HEK293T (cell line): ENCODE data around the gene LKAAEAR1.

ENCODE experiments used
- BHLHE40 ChIP-seq: fragments of 450-650 bp; IDR thresholded peaks from 2 replicates; pipeline ENCODE4 v1.6.1; 2016; ENCODE audit warnings: mild to moderate bottlenecking, moderate library complexity, borderline replicate concordance
- FOXM1 ChIP-seq: fragments of 450-650 bp; IDR thresholded peaks from 2 replicates; pipeline ENCODE4 v1.6.1; 2017; ENCODE audit warnings: mild to moderate bottlenecking, borderline replicate concordance
- HDGF ChIP-seq: fragments of 450-650 bp; IDR thresholded peaks from 2 replicates; pipeline ENCODE4 v1.6.1; 2017; ENCODE audit warnings: antibody characterized with exemption, borderline replicate concordance
- PKNOX1 ChIP-seq: fragments of 450-650 bp; IDR thresholded peaks from 2 replicates; pipeline ENCODE4 v1.6.1; 2016
- SP1 ChIP-seq: fragments of 450-650 bp; IDR thresholded peaks from 2 replicates; pipeline ENCODE4 v1.6.1; 2017

- TF ChIP-seq HDGF, result no peak
- no peak for TF ChIP-seq PKNOX1
- no peak for TF ChIP-seq SP1
- TF ChIP-seq FOXM1, result no peak
- no peak for TF ChIP-seq BHLHE40
Measured at GRCh38 chr20:64076061-64076997, 7.9 kb downstream of the LKAAEAR1 start.
